Smooth muscle cell (in vitro differentiated cells): ENCODE measurements around the gene LOC101059915.
"Not testable (repeated sequence)": the region's sequence is repeated elsewhere in the genome, so short reads cannot be mapped to it uniquely, and the experiment has no call there.

Experiments
- DNase-seq: peaks from one replicate; lab custom pipeline; 2025; ENCODE audit not compliant: unreplicated experiment; lab: John Stamatoyannopoulos, UW
- H2AFZ ChIP-seq: fragments of 200-600 bp; sonication (generic); 2 replicates; pipeline ENCODE4 v1.6.0; 2016; ENCODE audit warnings: antibody characterized with exemption, low read depth, mild to moderate bottlenecking
- H3F3A ChIP-seq: fragments of 200-600 bp; sonication (generic); 2 replicates; pipeline ENCODE4 v1.6.0; 2017; ENCODE audit warnings: antibody characterized with exemption, low read depth
- H3K27ac ChIP-seq: fragments of 200-600 bp; sonication (generic); 2 replicates; pipeline ENCODE4 v1.5.1; 2016; ENCODE audit warnings: low read depth, mild to moderate bottlenecking
- H3K27me3 ChIP-seq: fragments of 200-600 bp; sonication (generic); 2 replicates; pipeline ENCODE4 v1.6.1; 2016; ENCODE audit warnings: low read depth, mild to moderate bottlenecking
- H3K36me3 ChIP-seq: fragments of 200-600 bp; sonication (generic); 2 replicates; pipeline ENCODE4 v1.5.1; 2016; ENCODE audit warnings: low read depth
- H3K4me1 ChIP-seq: fragments of 200-600 bp; sonication (generic); 2 replicates; pipeline ENCODE4 v1.5.1; 2016; ENCODE audit warnings: low read depth
- H3K4me2 ChIP-seq: fragments of 200-600 bp; sonication (generic); 2 replicates; pipeline ENCODE4 v1.6.0; 2016; ENCODE audit warnings: mild to moderate bottlenecking
- H3K4me3 ChIP-seq: fragments of 200-600 bp; sonication (generic); 2 replicates; pipeline ENCODE4 v1.5.1; 2016; ENCODE audit warnings: mild to moderate bottlenecking
- H3K79me2 ChIP-seq: fragments of 200-600 bp; sonication (generic); 2 replicates; pipeline ENCODE4 v1.6.0; 2016; ENCODE audit warnings: low read depth, mild to moderate bottlenecking
- H3K9ac ChIP-seq: fragments of 200-600 bp; sonication (generic); 2 replicates; pipeline ENCODE4 v1.6.0; 2016; ENCODE audit warnings: low read depth
- H3K9me3 ChIP-seq: fragments of 200-600 bp; sonication (generic); replicated peaks from 2 replicates; pipeline ENCODE4 v1.5.1; 2016; ENCODE audit warnings: low read depth
- H4K20me1 ChIP-seq: fragments of 200-600 bp; sonication (generic); 2 replicates; pipeline ENCODE4 v1.6.0; 2016; ENCODE audit warnings: low read depth
- CTCF ChIP-seq: fragments of 200-600 bp; sonication (generic); IDR thresholded peaks from 2 replicates; pipeline ENCODE4 v1.5.1; 2017; ENCODE audit warnings: borderline replicate concordance, mild to moderate bottlenecking, antibody characterized with exemption; ENCODE audit not compliant: insufficient read depth, poor library complexity, severe bottlenecking
- WGBS: methylation state at CpG from one replicate; pipeline ENCODE4 v1.1.7; 2016; ENCODE audit warnings: low lambda C conversion rate; 5-methylcytosine and 5-hydroxymethylcytosine counted together

The LOC101059915 gene

GRCh38 chrX:71640002-71640401 lies 27.3 kb upstream of the LOC101059915 start:
- Histone ChIP-seq H3K4me1 (no peaks in the 10 kb centered on the region), H3F3A (no peaks in the 10 kb centered on the region), H3K27ac (no peak overlapping the region), H3K4me3 (no peak overlapping the region), H2AFZ (no peak overlapping the region), H3K27me3 (no peaks in the 10 kb centered on the region), H3K9me3 (no peaks in the 10 kb centered on the region), H3K9ac (no peak overlapping the region), H4K20me1 (no peaks in the 10 kb centered on the region), H3K4me2 (no peak overlapping the region), H3K36me3 (no peaks in the 10 kb centered on the region), H3K79me2 (no peaks in the 10 kb centered on the region)
- 88% methylated on average over 4 of the region's 4 CpGs for WGBS
- no peak for TF ChIP-seq CTCF
- no peak for DNase-seq

- H2AFZ ChIP-seq, H3F3A ChIP-seq, DNase-seq, H3K27me3 ChIP-seq, H3K9me3 ChIP-seq, H3K4me1 ChIP-seq, H3K4me3 ChIP-seq, H3K27ac ChIP-seq, H3K4me2 ChIP-seq, H3K79me2 ChIP-seq, H3K36me3 ChIP-seq, H3K9ac ChIP-seq, H4K20me1 ChIP-seq: not testable (repeated sequence)
- 64% methylated on average over 6 of the region's 6 CpGs for WGBS
These were observed 22.9 kb upstream of the LOC101059915 start for GRCh38 chrX:71644406-71644805.

GRCh38 chrX:71650333-71650969 lies 16.9 kb upstream of the LOC101059915 start:
- WGBS, result 72% methylated on average over 4 of the region's 4 CpGs

GRCh38 chrX:71652405-71652804 lies 14.9 kb upstream of the LOC101059915 start:
- Histone ChIP-seq H3K4me3 (no peak overlapping the region), H3K4me1 (no peaks in the 10 kb centered on the region), H3K79me2 (no peaks in the 10 kb centered on the region), H3K36me3 (no peaks in the 10 kb centered on the region), H3K27ac (no peak overlapping the region), H4K20me1 (no peaks in the 10 kb centered on the region), H3K9me3 (no peaks in the 10 kb centered on the region), H3K9ac (no peak overlapping the region), H2AFZ (no peak overlapping the region), H3K27me3 (no peaks in the 10 kb centered on the region), H3F3A (no peaks in the 10 kb centered on the region), H3K4me2 (no peak overlapping the region)
- no peak for DNase-seq
- 39% methylated on average over 2 of the region's 2 CpGs for WGBS
- TF ChIP-seq CTCF, result peak; percentile 51

More at GRCh38 chrX:71650333-71650969, 16.9 kb upstream of the LOC101059915 start:
- Histone ChIP-seq H3K79me2 (no peaks in the 10 kb centered on the region), H3F3A (no peaks in the 10 kb centered on the region), H3K9ac (no peak overlapping the region), H3K27me3 (no peaks in the 10 kb centered on the region), H3K36me3 (no peaks in the 10 kb centered on the region), H2AFZ (no peak overlapping the region), H3K27ac (no peak overlapping the region), H3K4me3 (no peak overlapping the region), H3K9me3 (no peaks in the 10 kb centered on the region), H4K20me1 (no peaks in the 10 kb centered on the region), H3K4me1 (no peaks in the 10 kb centered on the region), H3K4me2 (no peak overlapping the region)
- DNase-seq, result no peak
- no peak for TF ChIP-seq CTCF
